Stimulated activated CD8-positive, alpha-beta memory T cell treated with anti-CD3 and anti-CD28 coated beads, Interleukin-4, amount 100 ng/mL, for 48 hours (primary cell): ENCODE measurements around the gene STARD3.
"Not testable (repeated sequence)": the region's sequence is repeated elsewhere in the genome, so short reads cannot be mapped to it uniquely, and the experiment has no call there.

Source experiments
- DNase-seq: peaks from one replicate; pipeline ENCODE4 v3.0.0-alpha.2; 2020

STARD3 gene

GRCh38 chr17:39674179-39674578 lies 37.2 kb downstream of the STARD3 start:
- DNase-seq = no peak

GRCh38 chr17:39674702-39675389 lies 37.9 kb downstream of the STARD3 start:
- no peak for DNase-seq

GRCh38 chr17:39675390-39676082 lies 38.6 kb downstream of the STARD3 start:
- no peak for DNase-seq

DNA sequence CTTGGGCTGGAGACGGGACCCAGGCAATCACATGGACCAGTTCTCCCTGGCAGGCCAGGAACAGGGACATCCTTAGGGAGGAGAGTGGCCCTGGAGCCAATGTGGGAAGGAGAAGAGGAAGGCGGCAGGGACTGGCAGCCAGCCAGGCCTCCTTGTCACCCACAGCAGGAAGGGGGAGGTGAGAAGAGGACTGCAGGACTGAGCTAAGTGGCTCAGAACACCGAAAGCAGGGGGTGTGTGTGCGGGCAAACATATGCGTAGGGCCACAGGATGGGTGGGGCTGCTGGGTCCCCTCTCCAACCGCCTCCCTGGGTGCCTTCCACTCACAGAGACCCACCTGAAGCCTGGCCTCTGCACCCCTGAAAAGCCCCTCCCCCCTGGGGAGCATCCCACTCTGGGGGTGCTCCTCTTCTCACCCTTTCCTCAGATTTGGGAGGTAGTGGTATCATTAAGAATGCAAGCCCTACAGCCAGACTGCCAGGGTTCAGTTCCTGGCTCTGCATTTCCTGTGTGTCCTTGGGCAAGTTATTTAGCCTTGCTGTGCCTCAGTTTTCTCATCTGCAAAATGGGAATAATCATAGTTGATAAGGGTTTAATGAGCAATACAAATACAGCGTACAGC lies 39.4 kb downstream of the STARD3 start:
- DNase-seq = peak; percentile 56

DNA sequence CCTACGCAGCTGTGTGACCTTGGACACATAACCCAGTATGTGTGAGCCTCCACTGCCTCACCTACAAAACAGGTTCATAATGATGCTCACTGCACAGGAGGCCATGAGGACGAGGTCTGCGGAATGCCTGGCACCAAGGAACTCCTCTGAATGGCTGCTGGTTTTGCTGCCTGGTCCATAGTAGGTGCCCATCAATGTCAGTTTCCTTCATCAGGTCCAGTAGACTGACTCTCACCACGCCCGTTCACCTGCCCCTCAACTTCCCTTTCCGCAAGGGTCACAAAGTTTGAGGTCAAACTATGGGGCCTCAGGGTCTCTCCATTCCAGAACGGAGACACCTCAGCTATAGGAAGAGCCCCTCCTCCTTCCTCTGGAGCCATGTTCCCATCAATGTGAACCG lies 40.1 kb downstream of the STARD3 start:
- DNase-seq = no peak

GRCh38 chr17:39677542-39678339 lies 40.8 kb downstream of the STARD3 start:
- no peak for DNase-seq

- DNase-seq = no peak
Measured at GRCh38 chr17:39678340-39679116, 41.6 kb downstream of the STARD3 start.

DNA sequence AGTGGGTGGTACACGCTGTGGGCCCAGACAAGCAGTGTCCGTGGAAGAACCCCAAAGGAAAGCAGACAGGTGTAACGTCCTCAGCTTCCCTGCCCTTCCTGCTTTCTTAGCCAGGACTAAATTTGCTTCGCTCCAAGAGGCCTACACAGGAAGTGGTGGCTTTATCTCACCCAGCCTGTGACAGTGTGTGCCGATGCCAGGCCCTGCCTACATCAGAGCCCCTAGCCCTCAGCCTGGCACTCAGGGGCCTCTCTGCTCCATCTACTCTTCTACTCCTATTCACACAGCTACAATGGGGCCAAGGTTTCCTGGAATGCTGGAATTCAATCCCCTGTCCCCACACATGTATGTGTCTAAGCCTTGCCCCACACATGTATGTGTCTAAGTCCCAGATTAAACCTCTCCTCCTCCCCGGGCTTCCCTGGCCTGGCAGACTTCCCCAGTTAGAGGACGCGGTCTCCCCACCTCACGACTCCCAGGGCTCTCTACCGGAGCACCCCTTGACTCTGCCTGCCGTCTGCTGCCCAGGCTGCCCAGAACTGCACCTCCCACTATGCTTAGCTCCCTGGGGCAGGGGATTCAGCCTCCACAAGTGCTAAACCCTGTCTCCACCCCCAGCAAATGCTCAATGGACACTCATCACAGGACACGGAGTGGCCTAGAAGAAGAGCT lies 42.7 kb downstream of the STARD3 start:
- peak; percentile 57 for DNase-seq

GRCh38 chr17:39683295-39683939 lies 46.5 kb downstream of the STARD3 start:
- no peak for DNase-seq

GRCh38 chr17:39684369-39685192 lies 47.6 kb downstream of the STARD3 start:
- no peak for DNase-seq

GRCh38 chr17:39687101-39687545 lies 50.2 kb downstream of the STARD3 start:
- DNase-seq = no peak

DNA sequence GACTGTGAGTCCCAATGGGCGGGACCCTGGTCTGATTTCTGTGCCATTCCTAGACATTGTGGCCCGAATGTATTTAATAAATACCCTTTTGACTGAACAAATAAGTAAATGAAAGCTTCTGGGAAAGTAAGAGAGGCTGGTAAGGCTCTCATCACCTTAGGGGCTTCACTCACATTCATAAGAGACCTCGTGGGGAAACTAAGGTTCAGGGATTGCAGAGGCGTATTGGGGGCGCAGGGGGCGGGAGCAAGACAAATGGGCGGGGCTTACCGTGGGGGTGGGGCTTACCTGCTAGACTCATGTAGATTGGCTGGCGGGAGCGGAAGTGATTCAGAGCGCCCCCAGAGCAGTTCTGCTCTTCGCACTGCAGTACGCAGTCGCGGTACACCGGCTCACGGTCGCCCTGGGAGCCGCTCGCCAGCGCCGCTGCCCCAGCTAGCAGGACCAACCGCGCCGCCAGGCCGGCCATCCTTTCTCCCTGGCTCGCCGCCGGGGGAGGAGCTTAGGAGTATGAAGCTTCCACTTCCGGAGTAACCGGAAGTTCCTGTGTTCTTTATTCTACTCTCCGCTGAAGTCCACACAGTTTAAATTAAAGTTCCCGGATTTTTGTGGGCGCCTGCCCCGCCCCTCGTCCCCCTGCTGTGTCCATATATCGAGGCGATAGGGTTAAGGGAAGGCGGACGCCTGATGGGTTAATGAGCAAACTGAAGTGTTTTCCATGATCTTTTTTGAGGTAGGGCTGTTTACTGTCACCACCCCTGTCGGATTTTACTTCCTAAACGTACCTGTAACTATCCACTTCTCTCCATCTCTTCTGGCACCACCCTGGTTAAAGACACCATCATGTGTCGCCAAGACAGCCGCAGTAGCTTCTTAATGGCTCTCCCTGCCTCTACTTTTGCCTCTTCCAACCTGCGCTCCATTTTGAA lies 50.9 kb downstream of the STARD3 start, which contains the start of gene PGAP3:
Gene PGAP3, minus strand, starts transcription at position 512 of the 929 bp plus-strand sequence. Its CDS starts 43 bp downstream, at position 469.
- DNase-seq = peak; percentile 91

- DNase-seq = no peak
Measured at GRCh38 chr17:39688475-39688835, 51.5 kb downstream of the STARD3 start.

DNA sequence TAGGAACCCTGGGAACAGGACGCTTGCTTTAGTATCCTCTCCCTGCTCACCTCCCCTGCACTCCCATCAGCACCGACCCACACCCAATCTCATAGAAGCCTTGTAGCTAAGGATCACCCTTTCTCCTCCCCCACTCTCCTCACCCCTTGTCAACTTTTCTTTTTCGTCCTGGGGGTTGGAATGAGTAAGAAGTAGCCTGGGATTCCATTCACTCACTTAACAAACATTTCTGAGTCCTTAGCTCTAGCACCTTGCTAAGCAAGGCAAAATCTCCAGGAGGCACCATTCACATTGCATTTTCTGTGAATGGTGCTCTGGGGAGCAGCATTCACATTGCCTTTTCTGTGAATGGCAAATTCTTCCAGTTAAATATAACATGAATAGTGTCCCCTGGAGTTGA lies 52.0 kb downstream of the STARD3 start:
- DNase-seq = no peak

- no peak for DNase-seq
Measured at GRCh38 chr17:39694593-39694992, 57.6 kb downstream of the STARD3 start.

GRCh38 chr17:39695089-39695474 lies 58.1 kb downstream of the STARD3 start:
- no peak for DNase-seq

- DNase-seq = no peak
Measured at GRCh38 chr17:39696731-39697130, 59.8 kb downstream of the STARD3 start.

- DNase-seq = no peak
Measured at GRCh38 chr17:39697961-39698360, 61.0 kb downstream of the STARD3 start.

DNA sequence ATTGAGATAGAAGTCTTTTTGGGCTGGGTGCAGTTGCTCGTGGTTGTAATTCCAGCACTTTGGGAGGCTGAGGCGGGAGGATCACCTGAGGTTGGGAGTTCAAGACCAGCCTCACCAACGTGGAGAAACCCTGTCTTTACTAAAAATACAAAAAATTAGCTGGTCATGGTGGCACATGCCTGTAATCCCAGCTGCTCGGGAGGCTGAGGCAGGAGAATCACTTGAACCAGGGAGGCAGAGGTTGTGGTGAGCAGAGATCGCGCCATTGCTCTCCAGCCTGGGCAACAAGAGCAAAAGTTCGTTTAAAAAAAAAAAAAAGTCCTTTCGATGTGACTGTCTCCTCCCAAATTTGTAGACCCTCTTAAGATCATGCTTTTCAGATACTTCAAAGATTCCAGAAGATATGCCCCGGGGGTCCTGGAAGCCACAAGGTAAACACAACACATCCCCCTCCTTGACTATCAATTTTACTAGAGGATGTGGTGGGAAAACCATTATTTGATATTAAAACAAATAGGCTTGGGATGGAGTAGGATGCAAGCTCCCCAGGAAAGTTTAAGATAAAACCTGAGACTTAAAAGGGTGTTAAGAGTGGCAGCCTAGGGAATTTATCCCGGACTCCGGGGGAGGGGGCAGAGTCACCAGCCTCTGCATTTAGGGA lies 62.3 kb downstream of the STARD3 start:
- DNase-seq = not testable (repeated sequence)
